Stimulated activated CD8-positive, alpha-beta memory T cell treated with anti-CD3 and anti-CD28 coated beads, Interleukin-4, amount 100 ng/mL, for 1 hour (primary cell): Measurements from ENCODE around the gene DOCK7.

ENCODE experiments used
- DNase-seq, 2 donors: peaks; one replicate each; pipeline ENCODE4 v3.0.0-alpha.2; 2020; ENCODE audit warnings: low read depth in 2 of 2, low spot score in 1 of 2

DOCK7 gene

DNA sequence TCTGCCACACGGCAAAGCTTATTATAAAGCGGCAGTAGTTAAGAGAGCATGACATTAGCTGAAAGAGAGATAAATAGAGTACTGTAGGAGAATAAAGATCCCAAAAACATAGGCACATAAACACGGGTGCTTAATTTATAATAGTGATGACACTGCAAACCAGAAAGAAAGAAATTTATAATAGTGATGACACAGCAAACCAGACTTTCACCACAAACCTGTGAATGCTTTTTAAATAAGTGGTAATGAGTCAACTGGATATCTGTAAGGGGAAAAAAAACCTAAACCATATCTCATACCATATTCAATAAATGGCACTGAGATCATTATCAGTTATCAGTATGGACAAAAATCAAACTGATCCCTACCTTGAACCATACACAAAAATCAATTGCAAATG lies 225.8 kb downstream of the DOCK7 start:
- no peak for DNase-seq

DNA sequence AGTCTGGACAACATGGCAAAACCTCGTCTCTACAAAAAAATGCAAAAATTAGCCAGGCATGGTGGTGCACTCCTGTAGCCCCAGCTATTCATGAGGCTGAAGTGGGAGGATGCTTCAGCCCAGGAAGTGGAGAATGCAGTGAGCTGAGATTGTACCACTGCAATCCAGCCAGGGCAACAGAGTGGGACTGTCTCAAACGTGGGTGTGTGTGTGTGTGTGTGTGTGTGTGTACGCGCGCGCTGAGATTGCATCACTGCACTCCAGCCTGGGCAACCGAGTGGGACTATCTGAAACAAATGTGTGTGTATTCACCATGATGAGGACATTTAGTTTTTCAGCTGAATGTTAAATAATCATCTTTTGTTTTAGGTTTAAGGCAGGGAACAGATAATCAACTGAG lies 230.2 kb downstream of the DOCK7 start:
- DNase-seq = no peak

DNA sequence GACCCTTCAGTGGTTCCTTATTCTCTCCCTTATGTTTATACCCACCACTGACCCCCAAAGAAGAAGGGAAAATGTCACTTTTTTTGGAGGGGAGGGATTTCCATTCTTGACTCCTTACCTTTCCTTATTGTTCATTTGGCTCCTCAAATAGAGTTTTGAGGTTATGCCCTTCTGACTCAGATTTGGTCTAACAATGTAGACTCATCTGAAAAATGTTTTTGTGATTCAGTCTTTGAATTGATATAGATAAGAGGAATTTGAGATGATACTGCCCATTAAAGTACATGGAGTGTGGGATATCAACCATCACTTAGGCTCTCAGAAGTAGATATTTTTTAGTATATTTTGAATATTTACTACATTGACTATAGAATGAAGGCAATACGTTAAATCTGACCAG lies 235.2 kb downstream of the DOCK7 start:
- no peak for DNase-seq

DNA sequence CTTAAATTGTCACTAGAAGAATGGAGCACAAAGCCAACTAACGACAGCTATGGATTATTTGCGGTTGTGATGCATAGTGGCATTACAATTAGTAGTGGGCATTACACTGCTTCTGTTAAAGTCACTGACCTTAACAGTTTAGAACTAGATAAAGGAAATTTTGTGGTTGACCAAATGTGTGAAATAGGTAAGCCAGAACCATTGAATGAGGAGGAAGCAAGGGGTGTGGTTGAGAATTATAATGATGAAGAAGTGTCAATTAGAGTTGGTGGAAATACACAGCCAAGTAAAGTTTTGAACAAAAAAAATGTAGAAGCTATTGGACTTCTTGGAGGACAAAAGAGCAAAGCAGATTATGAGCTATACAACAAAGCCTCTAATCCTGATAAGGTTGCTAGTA lies 237.9 kb downstream of the DOCK7 start:
- DNase-seq = no peak

DNA sequence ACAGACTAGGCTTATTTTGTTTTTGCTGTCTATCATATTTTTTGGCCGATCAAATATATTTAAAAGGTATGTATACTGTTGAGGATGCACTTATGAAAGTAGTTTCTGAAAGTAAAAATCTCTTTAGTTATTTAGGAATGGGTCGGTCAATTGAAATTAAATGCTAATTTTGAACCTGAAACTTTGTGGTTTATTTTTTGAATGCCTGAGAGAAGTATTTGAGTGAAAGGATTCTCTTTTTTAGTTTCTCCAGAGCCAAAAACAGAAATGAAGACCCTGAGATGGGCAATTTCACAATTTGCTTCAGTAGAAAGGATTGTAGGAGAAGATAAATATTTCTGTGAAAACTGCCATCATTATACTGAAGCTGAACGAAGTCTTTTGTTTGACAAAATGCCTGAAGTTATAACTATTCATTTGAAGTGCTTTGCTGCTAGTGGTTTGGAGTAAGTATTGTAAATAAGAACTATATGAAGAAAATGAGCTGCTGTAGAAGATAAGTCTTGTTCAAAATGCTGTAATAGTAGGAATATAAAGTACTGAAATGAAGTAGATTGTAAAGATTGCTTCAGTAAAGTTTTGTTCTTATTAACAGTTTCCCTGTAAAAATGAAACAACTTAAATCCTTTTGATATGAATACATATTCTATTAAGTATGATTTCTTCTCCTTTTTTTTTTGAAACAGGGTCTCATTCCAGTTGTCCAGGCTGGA lies 239.8 kb downstream of the DOCK7 start:
- no peak for DNase-seq

DNA sequence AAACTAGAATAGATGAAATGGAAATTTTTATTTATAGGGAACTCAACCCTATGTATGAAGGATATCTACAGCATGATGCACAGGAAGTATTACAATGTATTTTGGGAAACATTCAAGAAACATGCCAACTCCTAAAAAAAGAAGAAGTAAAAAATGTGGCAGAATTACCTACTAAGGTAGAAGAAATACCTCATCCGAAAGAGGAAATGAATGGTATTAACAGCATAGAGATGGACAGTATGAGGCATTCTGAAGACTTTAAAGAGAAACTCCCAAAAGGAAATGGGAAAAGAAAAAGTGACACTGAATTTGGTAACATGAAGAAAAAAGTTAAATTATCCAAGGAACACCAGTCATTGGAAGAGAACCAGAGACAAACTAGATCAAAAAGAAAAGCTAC lies 243.5 kb downstream of the DOCK7 start:
- DNase-seq = no peak

DNA sequence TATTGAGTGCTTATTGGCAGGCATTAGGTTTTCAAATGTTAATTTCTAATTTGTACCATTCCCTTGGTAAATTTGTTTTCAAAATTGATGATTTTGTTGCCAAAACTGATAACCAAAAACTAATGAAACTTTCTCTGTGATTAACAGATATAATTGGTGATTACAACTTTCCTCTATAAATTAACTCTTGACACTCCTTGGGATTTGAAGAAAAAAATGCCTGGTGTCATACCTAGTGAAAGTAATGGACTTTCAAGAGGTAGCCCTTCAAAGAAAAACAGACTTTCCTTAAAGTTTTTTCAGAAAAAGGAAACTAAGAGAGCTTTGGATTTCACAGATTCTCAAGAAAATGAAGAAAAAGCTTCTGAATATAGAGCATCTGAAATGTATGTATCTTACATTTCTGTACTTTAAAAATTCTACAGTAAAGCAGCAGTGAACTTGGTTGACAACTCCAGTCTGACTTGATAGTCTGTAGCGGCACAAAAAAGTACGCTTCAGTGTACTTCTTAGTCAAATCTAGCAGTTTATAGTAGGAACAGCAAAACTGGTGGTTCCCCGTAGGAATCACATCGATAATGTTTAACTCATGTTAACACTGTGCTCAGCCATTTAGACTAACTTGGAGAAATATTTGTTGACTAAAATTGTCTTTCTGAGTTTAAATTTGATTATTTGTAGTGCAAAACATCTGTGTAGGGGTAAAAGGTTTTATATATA lies 248.4 kb downstream of the DOCK7 start:
- no peak for DNase-seq

DNA sequence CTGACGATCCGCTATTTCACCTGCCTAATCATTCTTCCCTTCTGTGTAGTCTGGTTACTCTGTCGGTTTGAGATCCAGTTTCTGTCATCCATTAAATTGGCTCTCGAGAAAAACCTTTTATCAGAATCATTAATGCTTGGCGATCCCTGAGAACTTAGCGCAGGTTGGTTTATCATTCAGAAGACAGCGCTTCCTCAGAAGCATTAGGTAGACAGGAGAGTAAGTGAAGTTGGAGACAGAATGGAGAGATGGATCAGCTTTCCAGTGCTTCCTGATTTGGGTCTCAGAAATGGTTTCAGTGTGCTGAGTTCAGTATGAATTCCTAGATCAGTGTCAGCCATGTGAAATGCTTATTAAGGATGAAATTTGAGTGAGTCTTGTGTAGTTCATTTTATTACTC lies 250.0 kb downstream of the DOCK7 start:
- no peak for DNase-seq

DNA sequence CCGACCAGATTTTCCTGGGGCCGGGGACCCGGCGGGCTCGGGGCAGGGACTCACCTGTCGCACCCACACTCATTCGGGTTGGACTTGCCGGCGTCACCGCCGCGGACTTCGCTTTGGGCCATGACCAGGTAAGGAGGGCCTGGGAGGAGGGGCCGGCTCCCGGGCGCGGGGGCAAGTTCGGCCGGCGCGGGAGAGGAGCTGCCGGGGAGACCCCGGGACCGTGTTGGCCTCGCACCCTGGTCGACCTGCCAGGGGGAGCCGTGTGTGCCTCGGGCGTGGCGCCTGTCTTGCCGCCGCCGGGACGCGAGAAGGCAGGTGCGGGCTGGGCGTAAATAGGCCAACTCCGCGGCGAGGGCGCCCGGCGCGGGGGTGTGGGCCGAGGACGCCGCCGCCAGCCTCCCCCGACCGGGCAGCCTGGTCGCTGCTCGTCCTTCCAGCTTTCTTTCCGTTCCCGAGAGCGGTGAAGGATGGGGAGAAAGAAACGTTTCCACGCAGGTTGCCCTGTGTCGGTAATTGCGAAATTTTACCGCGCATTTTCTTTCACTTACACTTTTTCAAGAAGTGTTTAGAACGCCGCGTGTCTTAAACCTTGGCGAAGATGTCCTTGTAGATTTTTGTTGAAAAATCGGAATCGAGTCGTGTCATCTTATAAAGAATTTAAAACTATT lies 250.8 kb downstream of the DOCK7 start:
- DNase-seq = peak in 1 of 2 donors; percentile 4

DNA sequence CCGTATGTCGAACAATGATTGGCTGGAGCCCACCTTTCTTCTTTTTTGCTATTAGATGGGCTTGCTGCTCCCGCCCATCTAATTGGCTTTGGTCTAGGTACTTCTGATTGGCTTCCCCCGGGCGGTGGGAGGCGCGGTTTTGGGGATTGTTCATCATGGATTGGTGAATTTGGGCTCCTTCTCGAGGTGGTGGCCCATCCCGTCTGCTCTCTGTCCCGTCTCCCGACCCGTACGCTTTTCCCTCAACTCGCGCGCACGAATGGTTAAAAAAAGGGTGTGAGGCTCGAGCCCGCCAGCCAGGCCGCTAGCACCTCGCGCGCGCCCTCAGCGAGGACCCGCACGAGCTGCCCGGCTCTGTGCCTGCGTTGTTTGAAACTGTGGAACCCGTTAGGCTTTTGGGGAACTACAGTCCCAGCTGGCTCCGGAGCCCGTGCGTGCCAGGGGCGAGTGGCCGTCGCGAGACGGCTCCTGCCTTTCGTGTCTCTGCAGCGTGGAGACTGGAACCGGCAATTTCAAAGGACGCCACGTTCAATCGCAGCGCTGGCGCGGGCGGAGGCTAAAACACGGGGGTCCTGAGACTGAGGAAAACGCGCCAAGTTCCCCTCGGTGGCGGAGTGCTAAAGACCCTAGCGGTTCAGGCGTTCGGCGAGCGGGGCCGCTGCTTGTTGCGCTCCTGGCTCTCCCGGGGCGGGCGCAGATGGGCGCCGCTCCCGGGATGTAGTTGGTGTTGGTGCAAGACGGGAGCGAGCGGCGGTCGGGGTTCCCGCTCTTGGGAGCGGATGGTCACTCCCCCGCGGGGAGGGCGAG lies 251.5 kb downstream of the DOCK7 start, which contains the start of gene USP1:
TSS of gene USP1 (plus strand) at position 584 of the 807 bp plus-strand sequence. CDS start 2,819 bp downstream, outside the sequence.
- peak; percentile 89 to 95 for DNase-seq

DNA sequence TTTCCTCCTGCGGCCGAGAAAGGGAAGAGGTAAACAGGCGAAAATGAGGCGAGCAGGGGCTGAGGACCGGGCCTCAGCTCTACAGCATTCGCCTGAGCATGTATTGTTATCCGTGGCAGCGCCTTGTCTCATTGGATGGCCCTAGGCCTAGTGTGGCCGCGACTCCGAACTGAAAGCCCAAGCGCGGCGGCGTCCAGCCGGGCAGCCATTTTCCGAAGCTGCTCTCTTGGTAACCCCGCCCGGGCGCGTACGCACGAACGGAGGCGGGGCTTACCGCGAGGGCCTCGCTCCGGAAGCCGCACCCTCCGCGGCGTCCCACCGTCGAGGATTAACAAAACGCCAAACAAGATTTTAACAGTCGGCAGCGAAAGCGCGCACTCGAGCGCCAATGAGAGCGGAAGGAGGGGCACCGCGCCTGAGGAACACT lies 252.1 kb downstream of the DOCK7 start:
- peak; percentile 84 to 93 for DNase-seq

DNA sequence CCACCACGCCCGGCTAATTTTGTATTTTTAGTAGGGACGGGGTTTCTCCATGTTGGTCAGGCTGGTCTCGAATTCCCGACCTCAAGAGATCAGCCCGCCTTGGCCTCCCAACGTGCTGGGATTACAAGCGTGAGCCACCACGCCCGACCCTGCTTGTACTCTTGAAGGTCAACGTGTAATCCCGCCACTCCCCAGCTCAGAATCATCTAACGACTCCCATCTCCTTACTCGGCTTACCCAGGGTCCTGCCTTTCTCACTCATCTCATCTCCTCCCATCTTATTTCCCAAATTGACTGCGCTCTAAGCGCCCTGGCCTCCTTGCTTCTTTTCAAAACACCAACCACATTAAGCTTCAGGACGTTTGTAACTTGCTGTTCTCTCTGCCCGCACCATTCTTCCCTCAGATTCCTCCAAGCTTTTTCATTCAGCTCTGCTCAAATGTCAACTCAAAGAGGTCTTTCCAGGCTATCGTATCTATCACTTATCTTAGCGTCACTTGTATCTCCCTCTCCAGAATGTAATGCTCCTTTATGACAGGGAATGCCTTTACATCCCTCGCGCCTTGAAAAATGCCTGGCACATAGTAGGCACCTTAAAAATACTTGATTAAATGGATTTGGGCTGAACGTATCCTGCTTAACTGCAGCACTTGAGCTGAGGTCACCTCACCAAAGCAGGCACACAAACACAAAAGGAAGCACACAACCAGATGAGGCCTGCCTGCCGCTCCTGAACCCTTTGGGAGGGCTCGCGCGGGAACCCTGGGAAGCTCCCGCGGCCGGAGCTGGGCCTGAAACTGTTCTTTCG lies 252.8 kb downstream of the DOCK7 start:
- DNase-seq = no peak

DNA sequence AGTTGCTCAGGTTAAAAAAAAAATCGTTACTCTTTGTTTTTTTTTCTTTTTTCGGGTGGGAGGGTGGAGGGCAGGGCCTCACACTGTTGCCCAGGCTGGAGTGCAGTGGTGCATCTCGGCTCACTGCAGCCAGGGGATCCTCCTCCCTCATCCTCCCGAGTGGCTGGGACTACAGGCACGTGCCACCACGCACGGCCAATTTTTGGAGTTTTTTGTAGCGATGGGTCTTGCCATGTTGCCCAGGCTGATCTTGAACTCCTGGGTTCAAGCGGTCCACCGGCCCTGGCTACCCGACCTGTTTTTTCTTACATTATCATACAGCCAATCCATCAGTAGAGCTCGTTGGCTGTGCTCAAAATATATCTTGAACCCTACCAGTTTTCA lies 253.6 kb downstream of the DOCK7 start:
- no peak for DNase-seq

DNA sequence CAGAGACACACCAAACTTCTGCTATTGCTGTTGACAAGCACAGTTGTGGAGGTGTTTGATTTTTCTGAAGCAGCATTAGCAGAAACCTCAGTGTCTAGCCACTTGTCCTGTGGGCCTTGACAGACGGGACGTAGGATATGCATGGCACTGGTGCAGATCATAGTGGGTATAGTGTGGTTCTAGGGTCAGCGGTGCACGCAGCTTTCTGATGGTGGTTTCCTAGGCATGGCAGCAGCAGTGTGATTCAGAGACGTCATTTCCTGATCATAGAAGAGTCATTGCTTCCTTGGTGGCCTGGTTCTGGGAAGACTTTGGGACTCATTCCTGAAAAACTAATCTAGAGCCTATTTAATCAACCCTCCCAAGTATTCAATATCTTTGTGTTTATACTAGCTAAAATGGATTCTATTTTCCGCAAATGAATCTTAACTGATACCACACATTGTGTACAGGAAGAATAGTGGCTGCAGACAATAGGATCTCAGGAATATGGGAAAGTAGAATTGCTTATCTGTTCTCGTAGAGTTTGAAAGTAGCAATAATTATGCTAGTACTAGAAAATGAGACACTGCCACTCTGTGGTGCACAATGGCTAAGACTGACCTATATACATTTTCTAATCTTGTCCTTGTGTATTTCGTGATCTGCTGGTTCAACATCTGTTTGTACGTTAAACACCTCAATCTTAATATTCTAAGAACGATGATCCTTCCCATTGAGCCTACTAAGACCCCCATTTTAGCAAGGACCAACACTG lies 254.1 kb downstream of the DOCK7 start:
- no peak for DNase-seq

DNA sequence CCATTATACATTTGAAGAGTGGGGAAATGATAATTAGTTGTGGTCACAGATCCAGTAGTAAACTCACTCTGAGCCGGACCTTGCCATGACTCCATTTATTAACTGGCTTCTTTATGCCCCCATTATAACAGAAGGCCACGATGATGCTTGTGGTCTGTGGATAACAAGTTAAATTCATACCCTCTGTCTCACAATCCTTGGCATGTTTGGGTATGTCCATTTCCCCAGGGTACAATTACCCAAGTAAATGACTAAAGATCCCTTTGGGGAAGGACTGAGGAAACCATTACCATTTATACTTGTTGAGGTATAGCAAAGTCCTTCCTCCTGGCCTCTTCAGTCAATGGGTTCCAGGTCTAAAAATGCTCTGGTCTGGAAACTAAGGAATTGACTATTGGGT lies 258.6 kb downstream of the DOCK7 start:
- DNase-seq = no peak

DNA sequence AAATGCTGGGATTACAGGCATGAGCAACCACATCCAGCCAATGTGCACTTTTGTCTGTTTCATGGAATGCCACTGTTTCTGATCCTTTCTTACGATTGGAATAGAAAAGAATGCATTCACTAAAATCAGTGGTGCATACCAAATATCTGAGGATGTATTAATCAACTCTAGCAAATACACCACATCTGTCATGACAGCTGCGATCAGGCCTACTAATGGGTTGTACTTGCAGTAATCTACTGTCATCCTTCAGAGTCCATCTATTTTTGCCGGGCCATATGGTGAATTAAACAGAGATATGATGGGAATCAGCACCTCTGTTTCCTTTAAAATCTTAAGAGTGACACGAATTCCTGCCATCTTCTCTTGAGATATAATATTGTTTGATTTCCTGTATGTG lies 259.8 kb downstream of the DOCK7 start:
- no peak for DNase-seq

DNA sequence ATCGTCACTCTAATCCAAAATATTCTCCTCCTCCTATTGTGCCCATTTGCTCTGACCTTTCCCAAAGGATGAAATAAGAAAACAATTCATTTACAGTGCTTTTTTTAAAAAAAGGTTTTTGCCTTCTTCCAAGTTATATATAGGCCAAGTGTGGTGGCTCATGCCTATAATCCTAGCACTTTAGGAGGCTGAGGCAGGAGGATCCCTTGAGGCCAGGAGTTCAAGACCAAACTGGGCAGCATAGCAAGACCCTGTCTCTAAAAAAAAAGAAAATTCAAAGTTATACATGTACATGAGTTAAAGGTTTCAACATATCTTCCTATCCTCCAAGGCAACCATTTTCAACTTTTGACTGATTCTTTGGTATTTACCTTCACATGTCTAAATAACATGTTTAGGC lies 261.4 kb downstream of the DOCK7 start:
- DNase-seq = no peak

DNA sequence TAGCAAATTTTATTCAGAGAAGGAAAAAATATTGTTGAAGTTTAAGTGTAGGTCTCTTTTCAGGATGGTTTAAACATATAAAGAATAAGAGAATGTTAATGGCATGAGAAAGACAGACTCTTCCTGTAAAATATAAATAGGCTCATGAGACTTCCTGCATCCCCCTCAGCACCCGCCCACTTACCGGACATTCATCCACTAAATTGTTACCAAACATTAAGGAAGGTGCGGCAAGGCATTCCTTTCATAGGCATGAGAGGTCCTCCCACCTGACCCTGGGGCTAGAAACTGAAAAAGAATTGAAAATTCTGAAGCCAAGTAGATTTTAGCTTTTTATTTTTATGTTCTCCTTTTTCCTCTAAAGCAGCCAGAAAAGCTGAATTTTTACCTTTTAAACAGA lies 261.9 kb downstream of the DOCK7 start:
- no peak for DNase-seq

DNA sequence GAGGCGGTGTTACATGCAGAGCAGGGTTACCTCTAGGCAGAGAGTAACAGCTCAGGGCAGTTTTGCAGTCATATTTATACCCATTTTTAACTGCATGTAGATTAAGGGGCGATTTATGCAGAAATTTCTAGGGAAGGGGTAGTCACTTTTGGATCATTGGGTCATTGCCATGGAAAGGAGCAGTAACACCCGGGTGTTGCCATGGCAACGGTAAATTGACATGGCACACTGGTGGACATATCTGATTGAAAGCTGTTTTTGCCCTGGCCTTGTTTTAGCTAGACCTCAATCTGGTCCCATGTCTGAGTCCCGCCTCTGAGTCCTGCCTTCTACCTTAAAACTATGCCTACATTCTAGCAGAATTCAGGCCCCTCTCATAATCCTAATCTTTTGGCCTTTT lies 263.1 kb downstream of the DOCK7 start:
- DNase-seq = no peak

DNA sequence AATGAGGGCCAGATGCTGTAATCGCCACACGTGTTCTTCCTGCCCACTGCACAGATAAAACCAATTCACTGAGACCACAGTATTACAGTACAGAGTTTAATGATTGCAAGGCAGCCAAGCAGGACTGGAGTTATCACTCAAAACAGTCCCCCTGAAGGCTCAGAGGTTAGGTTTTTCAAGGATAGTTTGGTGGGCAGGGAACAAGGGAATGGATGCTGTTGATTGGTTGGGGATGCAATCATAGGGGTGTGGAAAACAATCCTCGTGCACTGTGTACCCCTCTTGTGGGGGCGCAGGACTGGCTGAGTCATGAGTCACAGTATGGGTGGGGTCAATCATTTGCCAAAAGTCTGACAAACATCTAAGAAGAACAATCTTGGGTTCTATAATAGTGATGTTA lies 263.8 kb downstream of the DOCK7 start:
- DNase-seq = no peak
